Measurements from ENCODE around the gene SHISA7. TPM values are rescaled to one million over a fixed set of nuclear protein-coding genes. Genes with fewer than 3 reads are reported as not detected.
A peak's percentile ranks its signal among the peaks of the same experiment; 100 is the strongest.

Gene SHISA7
- total RNA-seq, 1 experiment from 2014 or later, result not detected

DNA sequence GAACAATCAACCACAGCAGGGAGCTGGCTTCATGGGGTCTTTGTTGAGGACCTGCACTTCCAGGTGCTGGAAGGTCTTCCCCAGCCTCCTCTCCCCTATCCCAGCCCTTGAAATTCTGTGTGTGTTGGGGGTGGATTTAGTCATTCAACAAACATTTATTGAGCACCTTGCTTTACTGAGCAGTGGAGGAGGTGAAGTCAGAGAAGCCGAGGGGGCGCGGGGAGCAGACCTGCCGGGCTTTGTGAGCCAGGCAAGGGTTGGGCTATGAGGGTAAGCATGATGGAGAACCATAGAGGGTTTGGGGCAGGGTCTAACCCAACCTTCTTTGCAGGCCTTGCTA is 24.9 kb upstream of the SHISA7 start:
- CTCF ChIA-PET, result interaction anchor here (0.7 to 3.0 kb wide), 8 partner anchors 8 to 311 kb away, joined by 4 to 35 read pairs (median 7); partner anchors contain the start of genes NAT14, ZNF628 and ZNF865
- TF ChIP-seq, protein P1, sequence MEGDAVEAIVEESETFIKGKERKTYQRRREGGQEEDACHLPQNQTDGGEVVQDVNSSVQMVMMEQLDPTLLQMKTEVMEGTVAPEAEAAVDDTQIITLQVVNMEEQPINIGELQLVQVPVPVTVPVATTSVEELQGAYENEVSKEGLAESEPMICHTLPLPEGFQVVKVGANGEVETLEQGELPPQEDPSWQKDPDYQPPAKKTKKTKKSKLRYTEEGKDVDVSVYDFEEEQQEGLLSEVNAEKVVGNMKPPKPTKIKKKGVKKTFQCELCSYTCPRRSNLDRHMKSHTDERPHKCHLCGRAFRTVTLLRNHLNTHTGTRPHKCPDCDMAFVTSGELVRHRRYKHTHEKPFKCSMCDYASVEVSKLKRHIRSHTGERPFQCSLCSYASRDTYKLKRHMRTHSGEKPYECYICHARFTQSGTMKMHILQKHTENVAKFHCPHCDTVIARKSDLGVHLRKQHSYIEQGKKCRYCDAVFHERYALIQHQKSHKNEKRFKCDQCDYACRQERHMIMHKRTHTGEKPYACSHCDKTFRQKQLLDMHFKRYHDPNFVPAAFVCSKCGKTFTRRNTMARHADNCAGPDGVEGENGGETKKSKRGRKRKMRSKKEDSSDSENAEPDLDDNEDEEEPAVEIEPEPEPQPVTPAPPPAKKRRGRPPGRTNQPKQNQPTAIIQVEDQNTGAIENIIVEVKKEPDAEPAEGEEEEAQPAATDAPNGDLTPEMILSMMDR (IDR thresholded peaks at IDR 0.05; ENCODE audit: insufficient read depth in 1 of 2, low read depth in 1 of 2, low read length in 1 of 2, severe bottlenecking in 1 of 2, unreplicated experiment in 1 of 2), result no peak
- intact Hi-C loops (cut with micrococcal nuclease; ENCODE audit: unreplicated experiment), result no loop called here
- BruUV-seq (replicated peaks), result no TSS peak
- Mint-ChIP-seq H3K4me3 (ENCODE audit: unreplicated experiment) (no peak overlapping the region), H3K27ac (ENCODE audit: unreplicated experiment) (no peak overlapping the region), H3K4me1 (ENCODE audit: low read depth, unreplicated experiment) (peaks cover 11% of the 10 kb centered on the region), H3K27me3 (ENCODE audit: insufficient read depth, unreplicated experiment) (peaks cover 5% of the 10 kb centered on the region), H3K9me3 (ENCODE audit: unreplicated experiment) (no peaks in the 10 kb centered on the region), H3K36me3 (ENCODE audit: insufficient read depth, unreplicated experiment) (no peaks in the 10 kb centered on the region)
- no peaks in the 10 kb centered on the region for H3K27me3 ChIP-seq (replicated peaks; ENCODE audit: control insufficient read depth, insufficient read depth, low read length)
- no peaks in the 10 kb centered on the region for H3K4me1 ChIP-seq
- no peaks in the 10 kb centered on the region for H3K36me3 ChIP-seq (ENCODE audit: control insufficient read depth, insufficient read depth, low read length)
- no peak for DNase-seq
- H3K9me3 ChIP-seq, result no peaks in the 10 kb centered on the region
- H3K4me3 ChIP-seq (ENCODE audit: low read depth, low read length), result no peak overlapping the region
- POLR2A ChIA-PET, result interaction anchor here (1.1 kb wide), 1 partner anchor 8 kb away, joined by 4 read pairs; the partner anchor contains the start of gene ZNF628

DNA sequence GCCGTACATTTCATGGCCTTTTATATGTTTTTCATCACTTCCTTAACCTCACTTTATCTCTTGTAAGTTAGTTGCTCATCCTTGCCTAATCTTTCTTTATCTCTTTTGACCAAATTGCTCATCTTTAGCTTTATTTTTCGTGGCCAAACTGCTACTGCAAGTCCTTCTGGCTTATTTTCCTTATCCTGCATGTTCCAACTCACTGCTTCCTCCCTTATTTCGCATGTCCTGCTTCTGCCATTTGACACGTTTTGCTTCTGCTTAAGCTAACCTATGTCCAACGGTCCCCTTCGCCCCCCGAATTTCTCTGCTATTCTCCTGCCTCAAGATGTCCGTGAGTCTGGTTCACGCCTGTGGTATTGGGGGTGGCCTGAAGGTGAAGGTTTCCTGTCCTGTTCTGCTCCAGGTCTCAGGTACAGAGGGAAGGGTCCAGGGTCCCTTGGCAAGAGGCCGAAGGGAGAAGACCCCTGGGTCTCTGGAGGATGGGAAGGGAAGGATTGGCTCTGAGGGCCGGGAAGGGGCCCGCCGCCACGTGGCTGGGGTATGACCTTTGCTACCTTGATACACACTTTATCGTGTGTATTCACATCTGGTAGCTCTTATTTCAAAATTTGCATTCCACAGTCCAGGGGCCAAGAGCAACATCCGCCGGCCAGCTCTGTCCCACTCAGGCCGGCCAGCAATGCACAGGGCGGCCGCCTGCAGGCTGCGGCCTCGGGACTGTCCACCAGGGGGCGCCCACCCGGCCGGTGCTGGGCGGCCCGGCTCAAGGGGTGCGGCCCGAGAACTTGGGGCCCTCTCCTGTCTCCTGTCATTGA is 24.3 kb upstream of the SHISA7 start:
- H3K4me3 Mint-ChIP-seq (ENCODE audit: unreplicated experiment), result no peak overlapping the region
- intact Hi-C loops (cut with micrococcal nuclease; ENCODE audit: unreplicated experiment), result loop anchor here (1.0 to 2.0 kb wide), 2 partner anchors 37 to 164 kb away; no protein-coding TSS in a partner anchor
- peaks cover under 1% of the 10 kb centered on the region for H3K36me3 Mint-ChIP-seq (ENCODE audit: insufficient read depth, unreplicated experiment)
- DNase-seq, result peak in 1 of 2 experiments; percentile 83
- Histone ChIP-seq H3K4me1 (no peaks in the 10 kb centered on the region), H3K27me3 (replicated peaks; ENCODE audit: control insufficient read depth, insufficient read depth, low read length) (no peaks in the 10 kb centered on the region), H3K36me3 (ENCODE audit: control insufficient read depth, insufficient read depth, low read length) (no peaks in the 10 kb centered on the region), H3K4me3 (ENCODE audit: low read depth, low read length) (no peak overlapping the region), H3K9me3 (no peaks in the 10 kb centered on the region)
- ChIA-PET CTCF (interaction anchor here (0.6 to 3.0 kb wide), 17 partner anchors 9 to 1047 kb away, joined by 3 to 35 read pairs (median 4); partner anchors contain the start of genes FIZ1, HSPBP1, KMT5C and NAT14), POLR2A (interaction anchor here (0.6 to 1.1 kb wide), 2 partner anchors 9 to 36 kb away, joined by 4 read pairs; partner anchors contain the start of gene ZNF628)
- H3K4me1 Mint-ChIP-seq (ENCODE audit: low read depth, unreplicated experiment), result peaks cover 11% of the 10 kb centered on the region
- TF ChIP-seq, protein P1 (IDR thresholded peaks at IDR 0.05; ENCODE audit: insufficient read depth in 1 of 2, low read depth in 1 of 2, low read length in 1 of 2, severe bottlenecking in 1 of 2, unreplicated experiment in 1 of 2), result peak; percentile 82 to 97
- BruUV-seq (replicated peaks), result no TSS peak
- H3K27me3 Mint-ChIP-seq (ENCODE audit: insufficient read depth, unreplicated experiment), result peaks cover 7% of the 10 kb centered on the region
- no peaks in the 10 kb centered on the region for H3K9me3 Mint-ChIP-seq (ENCODE audit: unreplicated experiment)
- no peak overlapping the region for H3K27ac Mint-ChIP-seq (ENCODE audit: unreplicated experiment)

DNA sequence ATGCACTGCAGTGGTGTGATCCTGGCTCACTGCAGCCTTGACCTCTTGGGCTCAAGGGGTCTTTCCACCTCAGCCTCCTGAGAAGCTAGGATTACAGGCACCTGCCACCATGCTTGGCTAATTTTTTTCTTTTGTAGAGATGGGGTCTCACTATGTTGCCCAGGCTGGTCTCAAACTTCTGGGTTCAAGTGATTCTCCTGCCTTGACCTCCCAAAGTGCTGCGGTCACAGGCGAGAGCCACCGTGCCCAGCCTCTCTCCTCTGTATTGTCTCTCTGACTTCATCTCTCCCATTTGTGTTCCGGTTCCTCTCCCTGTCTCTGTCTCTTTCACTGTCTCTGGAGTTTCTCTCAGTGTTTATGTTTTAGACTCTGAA is 23.1 kb upstream of the SHISA7 start:
- Histone ChIP-seq H3K36me3 (ENCODE audit: control insufficient read depth, insufficient read depth, low read length) (no peaks in the 10 kb centered on the region), H3K4me1 (no peaks in the 10 kb centered on the region), H3K9me3 (no peaks in the 10 kb centered on the region), H3K27me3 (replicated peaks; ENCODE audit: control insufficient read depth, insufficient read depth, low read length) (no peaks in the 10 kb centered on the region), H3K4me3 (ENCODE audit: low read depth, low read length) (no peak overlapping the region)
- Mint-ChIP-seq H3K4me3 (ENCODE audit: unreplicated experiment) (no peak overlapping the region), H3K27me3 (ENCODE audit: insufficient read depth, unreplicated experiment) (peaks cover 7% of the 10 kb centered on the region), H3K27ac (ENCODE audit: unreplicated experiment) (no peak overlapping the region), H3K4me1 (ENCODE audit: low read depth, unreplicated experiment) (peaks cover 11% of the 10 kb centered on the region), H3K9me3 (ENCODE audit: unreplicated experiment) (no peaks in the 10 kb centered on the region), H3K36me3 (ENCODE audit: insufficient read depth, unreplicated experiment) (peaks cover 13% of the 10 kb centered on the region)
- intact Hi-C loops (cut with micrococcal nuclease; ENCODE audit: unreplicated experiment), result loop anchor here (2.0 kb wide), 1 partner anchor 39 kb away; no protein-coding TSS in a partner anchor
- ChIA-PET POLR2A (no interaction called here), CTCF (interaction anchor here (2.2 to 3.0 kb wide), 3 partner anchors 10 to 166 kb away, joined by 12 to 35 read pairs (median 24); partner anchors contain the start of gene ZNF628)
- no peak for DNase-seq
- TF ChIP-seq, protein P1 (IDR thresholded peaks at IDR 0.05; ENCODE audit: insufficient read depth in 1 of 2, low read depth in 1 of 2, low read length in 1 of 2, severe bottlenecking in 1 of 2, unreplicated experiment in 1 of 2), result no peak
- no TSS peak for BruUV-seq (replicated peaks)
